Esophagus squamous epithelium (tissue), 5 donors: ENCODE measurements around the gene DHRSX. TPM values are rescaled to one million over a fixed set of nuclear protein-coding genes. Genes with fewer than 3 reads are reported as not detected.
"Not testable (repeated sequence)": the region's sequence is repeated elsewhere in the genome, so short reads cannot be mapped to it uniquely, and the experiment has no call there.

Experiments
- DNase-seq: peaks from one replicate; lab custom pipeline; 2025; lab: John Stamatoyannopoulos, UW
- H3K27ac ChIP-seq, 4 donors: fragments of 200-600 bp; sonication (generic); one replicate each; pipeline ENCODE4 v1.5.1; 2016 to 2019; ENCODE audit warnings: mild to moderate bottlenecking in 1 of 4
- H3K27me3 ChIP-seq, 4 donors: fragments of 200-600 bp; sonication (generic); 1 replicate in 3 of 4; 2 replicates in 1 of 4; pipeline versions ENCODE4 v1.5.1 to v1.6.0; 2017 to 2021; ENCODE audit warnings: antibody characterized with exemption in 1 of 4
- H3K36me3 ChIP-seq, 3 donors: fragments of 200-600 bp; sonication (generic); one replicate each; pipeline ENCODE4 v1.5.1; 2016 to 2019
- H3K4me1 ChIP-seq, 3 donors: fragments of 200-600 bp; sonication (generic); one replicate each; pipeline ENCODE4 v1.5.1; 2017 to 2019
- H3K4me3 ChIP-seq, 4 donors: fragments of 200-600 bp; sonication (generic); 1 replicate in 3 of 4; 2 replicates in 1 of 4; pipeline ENCODE4 v1.5.1; 2016 to 2019; ENCODE audit warnings: mild to moderate bottlenecking in 2 of 4, moderate library complexity in 1 of 4
- H3K9me3 ChIP-seq, 3 donors: fragments of 200-600 bp; sonication (generic); one replicate each; pipeline ENCODE4 v1.5.1; 2016 to 2019
- POLR2A ChIP-seq, 4 donors: fragments of 450-650 bp; IDR thresholded peaks; one replicate each; pipeline ENCODE4 v1.6.1; 2017; ENCODE audit warnings: antibody characterized with exemption in 4 of 4, mild to moderate bottlenecking in 4 of 4, moderate library complexity in 3 of 4
- WGBS, 2 donors: methylation state at CpG; one replicate each; pipeline ENCODE4 v1.1.5; 2018; 5-methylcytosine and 5-hydroxymethylcytosine counted together
- intact Hi-C: fragments of 100-400 bp; cut with DNase I; formaldehyde crosslinking; loops from one replicate; pipeline ENCODE4 v1.15.0; 2022
- total RNA-seq, 4 donors: library from RNA; depleted of rRNA; stranded (reverse); fragments of >200 nt; gene quantifications; one replicate each; pipeline ENCODE4 v1.1.0, GENCODE V29; 2016
- TF ChIP-seq, protein P1 (sequence below), 6 experiments: fragments of 450-650 bp in 4 of 6; fragments of 200-600 bp in 2 of 6; sonication (generic) in 2 of 6; IDR thresholded peaks; one replicate each; pipeline ENCODE4 v1.5.1; 2016 to 2019; ENCODE audit warnings: antibody characterized with exemption in 6 of 6, mild to moderate bottlenecking in 4 of 6, moderate library complexity in 4 of 6
- donor health status: DM: yes; HTN: yes; CAD: no.

DHRSX gene
- total RNA-seq, 4 donors from 2014 or later = 4.1 to 12.2 (median 8.0) TPM

DNA sequence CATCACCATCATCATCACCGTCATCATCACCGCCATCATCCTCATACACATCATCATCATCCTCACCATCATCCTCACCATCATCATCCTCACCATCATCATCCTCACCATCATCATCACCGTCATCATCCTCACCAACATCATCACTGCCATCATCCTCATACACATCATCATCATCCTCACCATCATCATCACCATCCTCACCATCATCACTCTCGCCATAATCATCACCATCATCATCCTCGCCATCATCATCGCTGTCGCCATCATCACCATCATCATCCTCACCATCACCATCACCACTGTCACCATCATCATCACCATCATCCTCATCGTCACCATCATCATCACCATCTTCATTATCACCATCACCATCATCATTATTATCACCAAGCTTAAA is 19.8 kb upstream of the DHRSX start:
- WGBS, 2 donors = 92 to 95% methylated on average over 8 of the region's 8 CpGs
- H3K27me3 ChIP-seq = no peaks in the 10 kb centered on the region
- no peak for DNase-seq
- TF ChIP-seq, protein P1, sequence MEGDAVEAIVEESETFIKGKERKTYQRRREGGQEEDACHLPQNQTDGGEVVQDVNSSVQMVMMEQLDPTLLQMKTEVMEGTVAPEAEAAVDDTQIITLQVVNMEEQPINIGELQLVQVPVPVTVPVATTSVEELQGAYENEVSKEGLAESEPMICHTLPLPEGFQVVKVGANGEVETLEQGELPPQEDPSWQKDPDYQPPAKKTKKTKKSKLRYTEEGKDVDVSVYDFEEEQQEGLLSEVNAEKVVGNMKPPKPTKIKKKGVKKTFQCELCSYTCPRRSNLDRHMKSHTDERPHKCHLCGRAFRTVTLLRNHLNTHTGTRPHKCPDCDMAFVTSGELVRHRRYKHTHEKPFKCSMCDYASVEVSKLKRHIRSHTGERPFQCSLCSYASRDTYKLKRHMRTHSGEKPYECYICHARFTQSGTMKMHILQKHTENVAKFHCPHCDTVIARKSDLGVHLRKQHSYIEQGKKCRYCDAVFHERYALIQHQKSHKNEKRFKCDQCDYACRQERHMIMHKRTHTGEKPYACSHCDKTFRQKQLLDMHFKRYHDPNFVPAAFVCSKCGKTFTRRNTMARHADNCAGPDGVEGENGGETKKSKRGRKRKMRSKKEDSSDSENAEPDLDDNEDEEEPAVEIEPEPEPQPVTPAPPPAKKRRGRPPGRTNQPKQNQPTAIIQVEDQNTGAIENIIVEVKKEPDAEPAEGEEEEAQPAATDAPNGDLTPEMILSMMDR (IDR thresholded peaks at IDR 0.05) = no peak
- no peak for TF ChIP-seq POLR2A (IDR thresholded peaks at IDR 0.05)
- no peak overlapping the region for H3K27ac ChIP-seq
- no peak overlapping the region for H3K4me3 ChIP-seq
- H3K36me3 ChIP-seq = no peaks in the 10 kb centered on the region
- H3K4me1 ChIP-seq = no peaks in the 10 kb centered on the region
- intact Hi-C loops = no loop called here
- no peaks in the 10 kb centered on the region for H3K9me3 ChIP-seq

DNA sequence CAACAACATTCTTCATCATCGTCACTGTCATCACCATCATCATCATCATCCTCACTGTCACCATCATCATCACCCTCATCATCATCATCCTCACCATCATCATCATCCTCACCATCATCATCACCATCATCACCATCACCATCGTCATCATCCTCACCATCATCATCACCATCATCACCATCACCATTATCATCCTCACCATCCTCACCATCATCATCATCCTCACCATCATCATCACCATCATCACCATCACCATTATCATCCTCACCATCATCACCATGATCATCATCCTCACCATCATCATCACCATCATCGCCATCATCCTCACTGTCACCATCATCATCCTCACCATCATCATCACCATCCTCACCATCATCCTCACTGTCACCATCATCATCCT is 18.9 kb upstream of the DHRSX start:
- not testable (repeated sequence) for H3K4me3 ChIP-seq, DNase-seq, H3K9me3 ChIP-seq, H3K27ac ChIP-seq, H3K36me3 ChIP-seq, H3K4me1 ChIP-seq, H3K27me3 ChIP-seq
- WGBS, 2 donors = 31 to 66% methylated on average over 3 of the region's 3 CpGs
- intact Hi-C loops = loop anchor here (10.0 kb wide), 1 partner anchor 75 kb away; no protein-coding TSS in a partner anchor

DNA sequence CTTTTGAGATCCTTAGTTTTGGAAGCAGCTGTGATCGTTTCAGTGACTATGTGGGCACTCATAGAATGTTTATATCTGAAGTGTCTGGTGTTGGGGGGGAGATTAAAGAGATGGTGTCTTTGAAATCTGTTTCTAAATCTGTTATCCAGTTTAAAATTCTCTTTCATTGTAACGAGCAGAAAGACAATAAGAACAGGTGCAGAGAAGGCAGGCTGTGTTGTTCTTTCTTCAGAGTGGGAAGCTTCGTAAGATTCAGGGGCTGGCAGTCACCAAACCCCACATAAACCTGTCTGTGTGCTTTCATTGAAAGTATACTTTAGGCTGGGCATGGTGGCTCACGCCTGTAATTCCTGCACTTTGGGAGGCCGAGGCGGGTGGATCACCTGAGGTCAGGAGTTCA is 16.3 kb upstream of the DHRSX start:
- Histone ChIP-seq H3K9me3 (no peaks in the 10 kb centered on the region), H3K36me3 (no peaks in the 10 kb centered on the region), H3K4me1 (no peaks in the 10 kb centered on the region), H3K4me3 (no peak overlapping the region), H3K27me3 (no peaks in the 10 kb centered on the region), H3K27ac (no peak overlapping the region)
- intact Hi-C loops = loop anchor here (10.0 kb wide), 1 partner anchor 78 kb away; no protein-coding TSS in a partner anchor
- WGBS, 2 donors = 45% methylated on average over 3 of the region's 6 CpGs
- DNase-seq = no peak
- TF ChIP-seq POLR2A (IDR thresholded peaks at IDR 0.05) = no peak
- TF ChIP-seq, protein P1 (IDR thresholded peaks at IDR 0.05) = no peak

DNA sequence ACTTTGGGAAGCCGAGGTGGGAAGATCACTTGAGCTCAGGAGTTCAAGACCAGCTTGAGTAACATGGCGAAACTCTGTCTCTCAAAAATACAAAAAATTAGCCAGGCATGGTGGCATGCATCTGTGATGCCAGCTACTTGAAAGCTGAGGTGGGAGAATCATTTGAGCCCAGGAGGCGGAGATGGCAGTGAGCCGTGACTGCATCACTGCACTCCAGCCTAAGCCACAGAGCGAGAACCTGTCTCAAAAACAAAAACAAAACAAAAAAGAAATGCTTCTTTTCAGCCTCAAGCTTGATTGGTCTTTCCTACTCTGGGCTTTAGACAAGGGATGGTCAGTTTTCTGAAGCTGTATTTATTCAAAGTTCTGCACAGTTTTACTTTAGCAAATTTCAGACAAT is 15.8 kb upstream of the DHRSX start:
- H3K4me3 ChIP-seq = no peak overlapping the region
- 74 to 77% methylated on average over 5 of the region's 5 CpGs for WGBS, 2 donors
- H3K4me1 ChIP-seq = no peaks in the 10 kb centered on the region
- no peak overlapping the region for H3K27ac ChIP-seq
- intact Hi-C loops = loop anchor here (10.0 kb wide), 1 partner anchor 78 kb away; no protein-coding TSS in a partner anchor
- H3K9me3 ChIP-seq = no peaks in the 10 kb centered on the region
- no peak for TF ChIP-seq POLR2A (IDR thresholded peaks at IDR 0.05)
- TF ChIP-seq, protein P1 (IDR thresholded peaks at IDR 0.05) = no peak
- DNase-seq = no peak
- no peaks in the 10 kb centered on the region for H3K36me3 ChIP-seq
- H3K27me3 ChIP-seq = no peaks in the 10 kb centered on the region

DNA sequence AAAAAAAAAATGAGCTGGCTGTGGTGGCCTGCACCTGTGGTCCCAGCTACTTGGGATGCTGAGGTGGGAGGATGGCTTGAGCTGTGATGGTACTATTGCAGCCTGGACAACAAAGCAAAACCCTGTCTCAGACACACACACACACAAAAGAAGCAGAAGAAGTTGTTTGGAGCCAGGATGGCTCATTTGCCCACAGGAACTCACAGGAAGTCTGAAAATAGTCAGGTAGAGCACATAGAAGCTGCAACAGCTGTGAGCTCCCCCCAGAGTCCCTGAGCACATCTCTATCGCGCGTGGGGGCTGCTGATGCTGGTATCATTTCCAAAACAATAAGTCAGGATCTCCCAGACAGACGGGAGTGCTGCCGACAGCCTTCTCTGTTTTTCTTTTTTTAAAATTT is 13.4 kb upstream of the DHRSX start:
- DNase-seq = no peak
- 51 to 64% methylated on average over 5 of the region's 5 CpGs for WGBS, 2 donors
- H3K4me3 ChIP-seq = no peak overlapping the region

More for the DNA sequence above, 13.4 kb upstream of the DHRSX start:
- intact Hi-C loops = loop anchor here (10.0 kb wide), 1 partner anchor 81 kb away; no protein-coding TSS in a partner anchor
- Histone ChIP-seq H3K4me1 (no peaks in the 10 kb centered on the region), H3K27me3 (no peaks in the 10 kb centered on the region), H3K27ac (no peak overlapping the region), H3K9me3 (no peaks in the 10 kb centered on the region), H3K36me3 (no peaks in the 10 kb centered on the region)
- TF ChIP-seq POLR2A (IDR thresholded peaks at IDR 0.05) = no peak
- TF ChIP-seq, protein P1 (IDR thresholded peaks at IDR 0.05) = no peak
